GM12892 (cell line): Measurements from ENCODE around the gene CD209.

Source experiments
- POLR2A ChIP-seq: IDR thresholded peaks from 2 replicates; pipeline ENCODE4 v1.6.1; 2011; ENCODE audit warnings: low read depth, low read length, control low read depth
- POLR2AphosphoS5 ChIP-seq: IDR thresholded peaks from 2 replicates; pipeline ENCODE4 v1.6.1; 2011; ENCODE audit warnings: low read depth, low read length, control low read depth

DNA sequence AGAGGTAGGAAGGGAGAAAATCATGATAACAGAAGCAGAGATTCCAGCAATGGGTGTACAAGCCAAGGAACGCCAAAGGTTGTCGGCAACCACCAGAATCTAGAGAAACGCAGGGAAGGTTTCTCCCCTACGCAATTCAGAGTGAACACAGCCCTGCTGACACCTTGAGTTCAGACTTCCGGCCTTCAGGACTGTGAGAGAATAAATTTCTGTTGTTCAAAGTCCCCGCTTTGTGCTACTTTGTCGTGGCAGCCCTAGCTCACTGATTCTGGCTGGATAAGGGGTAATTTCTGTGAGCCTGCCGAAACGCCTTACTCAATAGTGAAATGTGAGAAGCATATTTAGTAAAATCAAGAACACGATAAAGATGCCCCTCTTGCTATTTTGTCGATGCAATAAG is 10.1 kb downstream of the CD209 start:
- TF ChIP-seq POLR2A (no peak), POLR2AphosphoS5 (no peak)
